GM06990 (cell line): ENCODE measurements around the gene BATF3.

Experiments
- DNase-seq: peaks from one replicate; pipeline ENCODE4 v3.0.0-alpha.2; 2011; ENCODE audit not compliant: insufficient read length; ENCODE audit errors: extremely low read depth
- H3K27me3 ChIP-seq: replicated peaks from 2 replicates; pipeline ENCODE4 v1.6.0; 2011; ENCODE audit warnings: low read length; ENCODE audit not compliant: control insufficient read depth, insufficient read depth
- H3K36me3 ChIP-seq: 2 replicates; pipeline ENCODE4 v1.5.1; 2011; ENCODE audit warnings: low read length; ENCODE audit not compliant: control insufficient read depth, insufficient read depth
- H3K4me3 ChIP-seq: replicated peaks from 2 replicates; pipeline ENCODE4 v1.5.1; 2011; ENCODE audit warnings: low read depth, mild to moderate bottlenecking, control low read depth, low read length
- TF ChIP-seq, protein P1 (sequence below): IDR thresholded peaks from 2 replicates; pipeline ENCODE4 v1.5.1; 2011; ENCODE audit warnings: low read length, control low read depth, mild to moderate bottlenecking, inconsistent platforms; ENCODE audit not compliant: insufficient read depth, poor library complexity, severe bottlenecking

The BATF3 gene

DNA sequence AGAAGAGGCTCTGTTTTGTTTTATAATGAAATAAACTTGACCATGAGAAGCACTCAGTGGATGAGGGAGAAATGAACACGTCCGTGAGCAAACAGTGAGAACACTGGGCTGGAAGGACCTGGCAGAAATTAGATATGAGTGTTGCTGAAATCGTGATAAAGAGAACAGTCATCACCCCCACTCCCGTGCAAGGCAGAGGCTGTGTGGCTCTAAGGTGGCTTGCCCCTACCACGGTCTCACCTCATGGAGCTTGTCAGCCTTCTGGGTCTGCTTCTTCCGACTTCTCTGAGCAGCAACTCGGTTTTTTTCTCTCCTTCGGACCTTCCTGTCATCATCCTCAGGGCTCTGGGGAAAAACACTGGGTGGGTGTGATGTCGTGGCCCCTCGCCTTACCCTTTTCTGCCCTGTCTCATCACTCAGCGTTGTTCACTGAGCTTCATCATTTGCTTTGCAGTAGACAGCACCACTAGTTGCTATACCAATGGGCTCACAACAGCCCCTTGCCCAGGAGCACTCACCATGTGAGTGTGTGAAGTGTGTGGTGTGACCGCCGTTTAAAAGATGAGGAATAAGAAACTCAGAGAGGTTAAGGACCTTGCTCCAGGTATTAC, 2.8 kb downstream of the BATF3 start:
- H3K27me3 ChIP-seq = no peaks in the 10 kb centered on the region
- H3K36me3 ChIP-seq = no peaks in the 10 kb centered on the region
- H3K4me3 ChIP-seq = no peak overlapping the region; the same call in 1 of the 2 replicates
- no peak for DNase-seq
- TF ChIP-seq, protein P1, sequence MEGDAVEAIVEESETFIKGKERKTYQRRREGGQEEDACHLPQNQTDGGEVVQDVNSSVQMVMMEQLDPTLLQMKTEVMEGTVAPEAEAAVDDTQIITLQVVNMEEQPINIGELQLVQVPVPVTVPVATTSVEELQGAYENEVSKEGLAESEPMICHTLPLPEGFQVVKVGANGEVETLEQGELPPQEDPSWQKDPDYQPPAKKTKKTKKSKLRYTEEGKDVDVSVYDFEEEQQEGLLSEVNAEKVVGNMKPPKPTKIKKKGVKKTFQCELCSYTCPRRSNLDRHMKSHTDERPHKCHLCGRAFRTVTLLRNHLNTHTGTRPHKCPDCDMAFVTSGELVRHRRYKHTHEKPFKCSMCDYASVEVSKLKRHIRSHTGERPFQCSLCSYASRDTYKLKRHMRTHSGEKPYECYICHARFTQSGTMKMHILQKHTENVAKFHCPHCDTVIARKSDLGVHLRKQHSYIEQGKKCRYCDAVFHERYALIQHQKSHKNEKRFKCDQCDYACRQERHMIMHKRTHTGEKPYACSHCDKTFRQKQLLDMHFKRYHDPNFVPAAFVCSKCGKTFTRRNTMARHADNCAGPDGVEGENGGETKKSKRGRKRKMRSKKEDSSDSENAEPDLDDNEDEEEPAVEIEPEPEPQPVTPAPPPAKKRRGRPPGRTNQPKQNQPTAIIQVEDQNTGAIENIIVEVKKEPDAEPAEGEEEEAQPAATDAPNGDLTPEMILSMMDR = no peak

DNA sequence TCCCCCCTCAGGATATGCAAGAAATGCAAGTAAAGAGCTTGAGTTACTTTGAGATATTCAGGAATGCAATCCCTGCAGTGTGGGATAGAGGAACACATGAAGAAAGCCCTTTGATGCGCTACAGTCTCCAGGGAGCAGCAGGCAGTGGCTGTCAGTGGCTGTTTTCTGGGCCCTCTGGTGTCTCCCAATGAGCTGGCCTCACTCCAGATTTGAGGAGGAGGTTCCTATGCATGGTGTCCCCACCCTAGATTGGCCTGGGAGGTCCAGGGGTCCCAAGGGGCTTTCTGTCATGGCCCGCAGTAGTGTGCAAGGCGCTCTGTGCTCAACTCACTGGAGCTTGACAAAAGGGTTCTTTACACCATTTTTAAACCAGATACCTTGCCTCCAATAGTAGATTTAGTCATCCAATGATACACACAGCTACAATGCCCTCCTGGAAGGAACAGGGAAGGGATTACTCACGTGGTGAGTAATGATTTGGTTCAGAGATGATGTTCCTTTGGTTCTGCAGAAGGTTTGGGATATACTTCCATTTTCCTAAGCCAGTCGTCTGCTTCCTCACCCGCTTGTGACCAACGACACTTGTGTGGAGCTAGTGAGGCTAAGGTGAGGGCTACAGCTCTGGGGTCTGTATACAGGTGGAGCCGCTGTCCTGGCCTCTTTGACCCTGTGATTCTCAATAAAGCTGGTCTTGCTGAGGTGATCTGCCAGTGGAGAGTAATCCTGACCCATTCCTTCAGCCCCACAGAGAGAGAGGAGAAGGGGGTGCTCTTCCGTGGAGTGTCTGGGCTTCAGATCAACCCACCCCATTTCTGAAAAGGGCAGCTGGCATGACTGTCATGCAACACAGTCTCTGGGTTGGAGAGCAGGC, 6.6 kb downstream of the BATF3 start:
- DNase-seq = no peak
- no peaks in the 10 kb centered on the region for H3K27me3 ChIP-seq
- TF ChIP-seq, protein P1 = no peak

DNA sequence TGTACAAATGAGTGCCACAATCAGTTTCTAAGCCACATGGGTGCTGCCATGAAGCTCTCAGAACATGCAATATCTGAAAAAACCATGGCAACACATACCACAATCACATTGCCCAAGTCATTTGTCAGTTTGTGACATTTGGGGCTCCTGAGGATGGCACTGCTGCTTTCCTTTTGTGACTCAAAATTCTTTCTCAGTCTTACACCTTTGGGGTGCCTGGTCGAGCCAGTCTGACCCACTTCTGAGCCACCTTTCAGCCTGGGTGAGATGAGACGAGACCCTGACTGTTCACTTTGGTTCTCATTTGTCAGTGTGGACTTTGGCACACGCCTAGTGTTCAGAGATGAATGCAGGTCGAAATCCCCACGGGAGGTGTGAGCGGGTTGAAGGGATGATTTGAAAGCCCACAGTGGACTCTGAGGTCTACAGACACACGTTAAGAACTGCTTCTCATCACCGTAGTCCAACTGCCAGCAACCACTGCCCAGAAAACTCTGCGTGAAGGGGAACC, 8.0 kb downstream of the BATF3 start:
- H3K36me3 ChIP-seq = no peaks in the 10 kb centered on the region; the same call in 1 of the 2 replicates
- no peak for DNase-seq
- TF ChIP-seq, protein P1 = no peak
- H3K4me3 ChIP-seq = no peak overlapping the region
- H3K27me3 ChIP-seq = no peaks in the 10 kb centered on the region

More for the DNA sequence above, 6.6 kb downstream of the BATF3 start:
- no peak overlapping the region for H3K4me3 ChIP-seq
- H3K36me3 ChIP-seq = no peaks in the 10 kb centered on the region

DNA sequence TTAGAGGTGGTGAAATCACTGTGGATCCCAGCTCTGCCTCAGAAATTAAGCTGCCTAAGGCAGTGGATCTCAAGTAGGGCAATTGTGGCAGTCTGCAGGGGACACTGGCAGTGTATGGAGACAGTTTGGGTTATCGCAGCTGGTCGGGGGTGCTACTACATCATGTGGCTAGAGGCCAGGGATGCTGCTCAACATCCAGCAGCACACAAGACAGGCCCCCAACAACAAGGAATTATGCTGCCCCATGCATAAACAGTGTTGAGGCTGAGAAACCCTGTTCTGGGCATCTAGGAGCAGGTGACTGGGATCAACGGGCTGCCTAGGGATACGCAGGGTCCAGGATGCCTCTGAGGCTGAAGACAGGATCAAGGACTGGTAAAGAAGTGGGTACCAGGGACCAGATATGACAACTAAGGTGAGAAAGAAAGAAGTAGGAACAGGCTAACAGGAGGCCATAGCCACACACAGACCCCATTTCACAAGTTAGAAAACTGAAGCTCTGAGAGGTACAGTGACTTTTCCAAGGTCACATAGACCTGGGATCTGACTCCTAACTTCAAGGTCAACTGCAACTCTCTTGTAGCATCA, 8.7 kb downstream of the BATF3 start:
- Histone ChIP-seq H3K4me3 (no peak overlapping the region), H3K36me3 (no peaks in the 10 kb centered on the region; the same call in 1 of the 2 replicates), H3K27me3 (no peaks in the 10 kb centered on the region)
- no peak for DNase-seq
- TF ChIP-seq, protein P1 = no peak

DNA sequence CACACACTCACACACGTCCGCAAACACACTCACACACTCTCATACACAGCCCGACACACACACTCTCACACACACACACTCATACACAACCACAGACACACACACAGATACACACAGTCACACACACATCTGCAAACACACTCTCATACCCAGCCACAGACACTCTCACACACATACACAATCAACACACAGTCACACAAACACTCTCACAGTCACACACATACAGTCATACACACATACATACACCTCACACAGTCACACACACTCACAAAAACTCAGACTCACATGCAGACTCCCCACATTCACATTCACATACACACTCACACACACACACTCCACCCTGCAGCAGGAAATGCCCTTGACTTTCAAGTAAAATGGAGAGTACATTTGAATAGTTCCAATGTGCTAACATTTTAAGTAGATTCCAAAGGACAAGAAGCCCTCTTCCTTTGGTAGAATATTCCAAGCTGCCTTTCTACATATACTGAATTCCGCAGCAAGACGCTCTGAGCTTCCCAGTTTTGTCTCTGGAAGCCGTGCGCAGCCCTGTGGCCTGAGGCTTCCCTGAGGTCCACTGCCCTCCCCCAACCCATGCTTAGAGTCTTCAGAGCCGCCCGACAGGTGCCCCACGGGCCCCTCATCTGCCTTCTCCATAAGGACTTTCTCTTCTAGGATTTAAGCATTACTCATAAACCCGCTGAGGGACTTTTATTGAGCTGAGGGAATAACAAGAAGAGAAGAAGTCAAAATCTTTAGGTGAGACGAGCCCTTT, 9.7 kb downstream of the BATF3 start:
- Histone ChIP-seq H3K4me3 (no peak overlapping the region), H3K36me3 (no peaks in the 10 kb centered on the region; the same call in 1 of the 2 replicates), H3K27me3 (no peaks in the 10 kb centered on the region)
- TF ChIP-seq, protein P1 = no peak
- no peak for DNase-seq
